ENCODE data around the gene CYFIP1. TPM values are rescaled to one million over a fixed set of nuclear protein-coding genes. Genes with fewer than 3 reads are reported as not detected.

Gene CYFIP1
- total and polyA plus RNA-seq, 5 donors, result 12.2 to 42.5 (median 35.3) TPM

- WGBS, result 54% methylated on average over 4 of the region's 4 CpGs
- DNase-seq (no peak), ATAC-seq (no peak)
- Histone ChIP-seq H3K27me3 (ENCODE audit: control insufficient read depth, insufficient read depth) (no peaks in the 10 kb centered on the region), H3K4me1 (ENCODE audit: control insufficient read depth, insufficient read depth, low read length) (peaks cover 7% of the 10 kb centered on the region), H3K27ac (ENCODE audit: low read length) (peak overlapping the region; percentile 22), H3K4me3 (ENCODE audit: low read length) (no peak overlapping the region), H3K9me3 (ENCODE audit: control insufficient read depth, low read length) (no peaks in the 10 kb centered on the region)
- intact Hi-C loops (cut with DNase I), result no loop called here
Observed at GRCh38 chr15:22948056-22948455, 32.1 kb downstream of the CYFIP1 start.

GRCh38 chr15:22947101-22948000, 32.8 kb downstream of the CYFIP1 start:
- peaks cover 7% of the 10 kb centered on the region for H3K4me1 ChIP-seq (ENCODE audit: control insufficient read depth, insufficient read depth, low read length)
- H3K4me3 ChIP-seq (ENCODE audit: low read length), result no peak overlapping the region
- intact Hi-C loops (cut with DNase I), result no loop called here
- 84% methylated on average over 27 of the region's 27 CpGs for WGBS
- ATAC-seq, result no peak
- no peaks in the 10 kb centered on the region for H3K27me3 ChIP-seq (ENCODE audit: control insufficient read depth, insufficient read depth)
- H3K27ac ChIP-seq (ENCODE audit: low read length), result no peak overlapping the region
- H3K9me3 ChIP-seq (ENCODE audit: control insufficient read depth, low read length), result no peaks in the 10 kb centered on the region
- DNase-seq, result no peak

- ATAC-seq, result no peak
- H3K27me3 ChIP-seq (ENCODE audit: control insufficient read depth, insufficient read depth), result no peaks in the 10 kb centered on the region
- no peak for DNase-seq
- intact Hi-C loops (cut with DNase I), result no loop called here
- 91% methylated on average over 10 of the region's 10 CpGs for WGBS
- no peak overlapping the region for H3K4me3 ChIP-seq (ENCODE audit: low read length)
- H3K27ac ChIP-seq (ENCODE audit: low read length), result no peak overlapping the region
- H3K4me1 ChIP-seq (ENCODE audit: control insufficient read depth, insufficient read depth, low read length), result peaks cover 5% of the 10 kb centered on the region
- no peaks in the 10 kb centered on the region for H3K9me3 ChIP-seq (ENCODE audit: control insufficient read depth, low read length)
Observed at GRCh38 chr15:22945071-22945470, 35.1 kb downstream of the CYFIP1 start.

GRCh38 chr15:22944651-22945050, 35.5 kb downstream of the CYFIP1 start:
- H3K27me3 ChIP-seq (ENCODE audit: control insufficient read depth, insufficient read depth), result no peaks in the 10 kb centered on the region
- no peak overlapping the region for H3K27ac ChIP-seq (ENCODE audit: low read length)
- WGBS, result 80% methylated on average over 8 of the region's 8 CpGs
- intact Hi-C loops (cut with DNase I), result no loop called here
- no peaks in the 10 kb centered on the region for H3K9me3 ChIP-seq (ENCODE audit: control insufficient read depth, low read length)
- no peak for DNase-seq
- no peak overlapping the region for H3K4me3 ChIP-seq (ENCODE audit: low read length)
- no peak for ATAC-seq
- H3K4me1 ChIP-seq (ENCODE audit: control insufficient read depth, insufficient read depth, low read length), result peaks cover 5% of the 10 kb centered on the region

GRCh38 chr15:22942877-22943276, 37.3 kb downstream of the CYFIP1 start:
- ATAC-seq (no peak), DNase-seq (no peak)
- Histone ChIP-seq H3K4me3 (ENCODE audit: low read length) (no peak overlapping the region), H3K27me3 (ENCODE audit: control insufficient read depth, insufficient read depth) (no peaks in the 10 kb centered on the region), H3K9me3 (ENCODE audit: control insufficient read depth, low read length) (no peaks in the 10 kb centered on the region), H3K4me1 (ENCODE audit: control insufficient read depth, insufficient read depth, low read length) (peaks cover under 1% of the 10 kb centered on the region), H3K27ac (ENCODE audit: low read length) (no peak overlapping the region)
- 95% methylated on average over 15 of the region's 15 CpGs for WGBS
- intact Hi-C loops (cut with DNase I), result no loop called here

- ATAC-seq, result no peak
- H3K27me3 ChIP-seq (ENCODE audit: control insufficient read depth, insufficient read depth), result no peaks in the 10 kb centered on the region
- DNase-seq, result no peak
- WGBS, result 93% methylated on average over 24 of the region's 24 CpGs
- no peaks in the 10 kb centered on the region for H3K9me3 ChIP-seq (ENCODE audit: control insufficient read depth, low read length)
- no peak overlapping the region for H3K4me3 ChIP-seq (ENCODE audit: low read length)
- intact Hi-C loops (cut with DNase I), result no loop called here
- no peaks in the 10 kb centered on the region for H3K4me1 ChIP-seq (ENCODE audit: control insufficient read depth, insufficient read depth, low read length)
- no peak overlapping the region for H3K27ac ChIP-seq (ENCODE audit: low read length)
Observed at GRCh38 chr15:22942306-22942855, 37.8 kb downstream of the CYFIP1 start.

GRCh38 chr15:22941179-22941578, 39.0 kb downstream of the CYFIP1 start:
- intact Hi-C loops (cut with DNase I), result no loop called here
- Histone ChIP-seq H3K4me3 (ENCODE audit: low read length) (no peak overlapping the region), H3K9me3 (ENCODE audit: control insufficient read depth, low read length) (no peaks in the 10 kb centered on the region), H3K27ac (ENCODE audit: low read length) (no peak overlapping the region), H3K4me1 (ENCODE audit: control insufficient read depth, insufficient read depth, low read length) (no peaks in the 10 kb centered on the region), H3K27me3 (ENCODE audit: control insufficient read depth, insufficient read depth) (no peaks in the 10 kb centered on the region)
- 97% methylated on average over 4 of the region's 4 CpGs for WGBS
- no peak for ATAC-seq
- no peak for DNase-seq

- 65% methylated on average over 10 of the region's 10 CpGs for WGBS
- Histone ChIP-seq H3K27ac (ENCODE audit: low read length) (no peak overlapping the region), H3K4me3 (ENCODE audit: low read length) (no peak overlapping the region), H3K4me1 (ENCODE audit: control insufficient read depth, insufficient read depth, low read length) (no peaks in the 10 kb centered on the region), H3K9me3 (ENCODE audit: control insufficient read depth, low read length) (no peaks in the 10 kb centered on the region), H3K27me3 (ENCODE audit: control insufficient read depth, insufficient read depth) (no peaks in the 10 kb centered on the region)
- ATAC-seq (peak; percentile 60 to 71), DNase-seq (peak in 1 of 3 donors; percentile 75)
- intact Hi-C loops (cut with DNase I), result loop anchor here in 1 of 4 donors (10.0 kb wide), 1 partner anchor 55 kb away; no protein-coding TSS in a partner anchor
Observed at GRCh38 chr15:22939652-22940061, 40.5 kb downstream of the CYFIP1 start.

GRCh38 chr15:22939051-22939450, 41.1 kb downstream of the CYFIP1 start:
- intact Hi-C loops (cut with DNase I), result loop anchor here in 1 of 4 donors (10.0 kb wide), 1 partner anchor 56 kb away; no protein-coding TSS in a partner anchor
- no peak overlapping the region for H3K27ac ChIP-seq (ENCODE audit: low read length)
- WGBS, result 61% methylated on average over 13 of the region's 13 CpGs

GRCh38 chr15:22936577-22937472, 43.3 kb downstream of the CYFIP1 start:
- Histone ChIP-seq H3K27me3 (ENCODE audit: control insufficient read depth, insufficient read depth) (no peaks in the 10 kb centered on the region), H3K27ac (ENCODE audit: low read length) (no peak overlapping the region), H3K9me3 (ENCODE audit: control insufficient read depth, low read length) (no peaks in the 10 kb centered on the region), H3K4me1 (ENCODE audit: control insufficient read depth, insufficient read depth, low read length) (no peaks in the 10 kb centered on the region), H3K4me3 (ENCODE audit: low read length) (no peak overlapping the region)
- WGBS, result 92% methylated on average over 23 of the region's 23 CpGs
- no peak for DNase-seq
- ATAC-seq, result no peak
- intact Hi-C loops (cut with DNase I), result loop anchor here in 1 of 4 donors (10.0 kb wide), 1 partner anchor 58 kb away; no protein-coding TSS in a partner anchor

More at GRCh38 chr15:22939051-22939450, 41.1 kb downstream of the CYFIP1 start:
- DNase-seq, result peak in 1 of 3 donors; percentile 81
- no peaks in the 10 kb centered on the region for H3K4me1 ChIP-seq (ENCODE audit: control insufficient read depth, insufficient read depth, low read length)
- peak; percentile 34 to 70 for ATAC-seq
- no peaks in the 10 kb centered on the region for H3K9me3 ChIP-seq (ENCODE audit: control insufficient read depth, low read length)
- H3K4me3 ChIP-seq (ENCODE audit: low read length), result no peak overlapping the region
- H3K27me3 ChIP-seq (ENCODE audit: control insufficient read depth, insufficient read depth), result no peaks in the 10 kb centered on the region
